GM12864 (cell line): Measurements from ENCODE around the gene RPS6KC1.

Experiments used
- DNase-seq: peaks from one replicate; pipeline ENCODE4 v3.0.0-alpha.2; 2011; ENCODE audit warnings: low read depth
- H3K4me3 ChIP-seq: 2 replicates; pipeline ENCODE4 v1.5.1; 2011; ENCODE audit warnings: mild to moderate bottlenecking, low read depth, low read length, control low read depth
- TF ChIP-seq, protein P1 (sequence below): IDR thresholded peaks from 2 replicates; pipeline ENCODE4 v1.5.1; 2011; ENCODE audit warnings: low read depth, mild to moderate bottlenecking, moderate library complexity, low read length, control low read depth, inconsistent platforms; ENCODE audit errors: missing control alignments

The RPS6KC1 gene

GRCh38 chr1:213281640-213282301 is 230.7 kb downstream of the RPS6KC1 start:
- H3K4me3 ChIP-seq = no peak overlapping the region
- DNase-seq = no peak

GRCh38 chr1:213284626-213285025 is 233.6 kb downstream of the RPS6KC1 start:
- no peak for DNase-seq
- TF ChIP-seq, protein P1, sequence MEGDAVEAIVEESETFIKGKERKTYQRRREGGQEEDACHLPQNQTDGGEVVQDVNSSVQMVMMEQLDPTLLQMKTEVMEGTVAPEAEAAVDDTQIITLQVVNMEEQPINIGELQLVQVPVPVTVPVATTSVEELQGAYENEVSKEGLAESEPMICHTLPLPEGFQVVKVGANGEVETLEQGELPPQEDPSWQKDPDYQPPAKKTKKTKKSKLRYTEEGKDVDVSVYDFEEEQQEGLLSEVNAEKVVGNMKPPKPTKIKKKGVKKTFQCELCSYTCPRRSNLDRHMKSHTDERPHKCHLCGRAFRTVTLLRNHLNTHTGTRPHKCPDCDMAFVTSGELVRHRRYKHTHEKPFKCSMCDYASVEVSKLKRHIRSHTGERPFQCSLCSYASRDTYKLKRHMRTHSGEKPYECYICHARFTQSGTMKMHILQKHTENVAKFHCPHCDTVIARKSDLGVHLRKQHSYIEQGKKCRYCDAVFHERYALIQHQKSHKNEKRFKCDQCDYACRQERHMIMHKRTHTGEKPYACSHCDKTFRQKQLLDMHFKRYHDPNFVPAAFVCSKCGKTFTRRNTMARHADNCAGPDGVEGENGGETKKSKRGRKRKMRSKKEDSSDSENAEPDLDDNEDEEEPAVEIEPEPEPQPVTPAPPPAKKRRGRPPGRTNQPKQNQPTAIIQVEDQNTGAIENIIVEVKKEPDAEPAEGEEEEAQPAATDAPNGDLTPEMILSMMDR = no peak
- H3K4me3 ChIP-seq = no peak overlapping the region

More at GRCh38 chr1:213281640-213282301, 230.7 kb downstream of the RPS6KC1 start:
- TF ChIP-seq, protein P1 = no peak

DNA sequence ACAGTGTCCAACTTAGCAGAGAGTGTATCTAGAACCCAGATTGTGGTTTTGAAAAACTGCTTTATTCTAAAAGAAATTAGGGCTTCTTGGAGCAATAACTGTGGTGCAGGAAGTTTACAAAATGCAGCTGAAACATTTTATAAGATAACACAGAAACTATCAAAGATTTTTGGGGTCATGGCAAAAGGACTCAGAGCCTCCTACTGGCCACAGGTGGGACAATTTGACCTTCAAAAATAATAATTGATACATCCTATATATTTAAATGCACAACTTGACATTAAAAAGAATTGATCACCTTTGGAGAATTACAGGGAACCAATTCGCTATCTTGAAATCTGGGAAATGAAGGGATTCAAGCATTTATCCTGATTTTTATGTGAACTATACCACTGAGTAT is 235.2 kb downstream of the RPS6KC1 start:
- H3K4me3 ChIP-seq = no peak overlapping the region
- TF ChIP-seq, protein P1 = peak; percentile 29
- DNase-seq = no peak

DNA sequence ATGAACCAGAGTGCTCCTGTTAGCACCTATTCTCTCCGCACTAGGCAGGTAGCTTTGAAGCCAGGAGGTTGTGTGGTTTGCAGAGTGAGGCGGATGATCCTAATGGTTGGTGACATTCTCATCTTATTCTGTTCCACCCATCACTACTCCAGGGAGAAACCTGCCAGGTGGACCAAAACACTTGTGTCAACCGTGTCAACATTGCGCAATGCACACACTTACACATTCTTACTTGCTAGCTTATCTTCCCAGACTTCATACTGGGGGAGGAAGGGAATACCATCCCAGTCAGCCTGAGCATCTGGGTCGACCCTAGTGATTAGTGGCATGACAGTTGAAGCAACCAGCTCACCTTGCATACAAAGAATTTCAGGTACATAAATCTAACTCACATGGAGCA is 236.9 kb downstream of the RPS6KC1 start:
- no peak overlapping the region for H3K4me3 ChIP-seq
- TF ChIP-seq, protein P1 = no peak
- no peak for DNase-seq

- DNase-seq = no peak
- TF ChIP-seq, protein P1 = no peak
- H3K4me3 ChIP-seq = no peak overlapping the region
Measured at GRCh38 chr1:213291526-213291925, 240.5 kb downstream of the RPS6KC1 start.

DNA sequence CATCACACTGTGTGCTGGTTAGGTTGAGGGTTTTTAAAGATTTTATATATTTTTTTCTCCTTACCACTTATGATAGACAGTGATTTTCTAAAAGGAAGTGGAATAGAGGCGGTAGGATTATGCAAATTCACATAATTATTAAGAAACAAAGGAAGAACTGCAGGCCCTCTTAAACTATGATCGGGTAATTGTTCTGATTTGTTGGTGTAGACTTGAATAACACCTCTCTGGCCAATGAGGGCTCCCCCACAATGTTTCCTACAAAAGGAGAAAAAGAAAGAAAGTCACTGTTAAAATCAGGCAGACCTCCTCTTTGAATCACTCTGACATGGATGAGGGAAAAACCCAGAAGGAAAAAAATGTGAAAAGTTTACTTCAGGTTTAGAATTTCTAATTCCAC is 241.6 kb downstream of the RPS6KC1 start:
- H3K4me3 ChIP-seq = no peak overlapping the region
- TF ChIP-seq, protein P1 = no peak
- no peak for DNase-seq

GRCh38 chr1:213295860-213296259 is 244.8 kb downstream of the RPS6KC1 start:
- no peak for DNase-seq
- TF ChIP-seq, protein P1 = no peak

More at GRCh38 chr1:213295860-213296259, 244.8 kb downstream of the RPS6KC1 start:
- no peak overlapping the region for H3K4me3 ChIP-seq
